NCI-H748 (cell line): Measurements from ENCODE around the gene MAGEB17.
"Not testable (repeated sequence)": the region's sequence is repeated elsewhere in the genome, so short reads cannot be mapped to it uniquely, and the experiment has no call there.

Experiments
- DNase-seq: peaks from one replicate; lab custom pipeline; 2025; ENCODE audit not compliant: unreplicated experiment; lab: John Stamatoyannopoulos, UW

MAGEB17 gene

GRCh38 chrX:16167181-16167580 lies at the start of gene MAGEB17:
Gene MAGEB17 (plus strand): TSS chrX:16167481. CDS start chrX:16170383, 2,902 bp downstream.
- DNase-seq: no peak

- no peak for DNase-seq
These were observed 47.7 kb upstream of the MAGEB17 start for GRCh38 chrX:16119353-16120220.

GRCh38 chrX:16120431-16120830 lies 46.9 kb upstream of the MAGEB17 start:
- DNase-seq: no peak

DNA sequence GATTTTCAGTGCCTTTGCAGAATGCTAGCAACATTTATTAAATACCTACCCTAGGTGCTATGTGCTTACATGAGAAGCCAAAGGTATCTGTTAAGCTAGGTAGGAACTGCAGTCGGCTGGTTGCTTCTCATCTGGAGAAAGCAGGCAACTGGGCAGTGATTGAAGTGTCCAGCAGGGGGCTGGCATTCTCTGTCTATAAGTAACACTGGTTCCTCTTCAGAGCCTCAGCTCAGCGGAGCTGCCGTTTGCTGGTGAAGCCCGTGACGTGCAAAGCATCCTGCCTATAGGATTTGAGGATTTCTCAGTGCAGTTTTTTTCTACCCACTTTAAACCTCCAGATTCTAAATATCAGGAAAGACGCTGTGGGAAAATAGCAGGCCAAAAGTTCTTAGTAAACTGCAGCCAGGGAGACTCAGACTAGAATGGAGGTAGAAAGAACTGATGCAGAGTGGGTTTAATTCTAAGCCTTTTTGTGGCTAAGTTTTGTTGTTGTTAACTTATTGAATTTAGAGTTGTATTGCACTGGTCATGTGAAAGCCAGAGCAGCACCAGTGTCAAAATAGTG lies 44.0 kb upstream of the MAGEB17 start, which contains the start of gene GRPR:
Gene GRPR (plus strand): TSS at position 344 of the 565 bp plus-strand sequence. CDS start 389 bp downstream, outside the sequence.
- DNase-seq: peak; percentile 83

GRCh38 chrX:16124201-16124600 lies 43.1 kb upstream of the MAGEB17 start:
- no peak for DNase-seq

DNA sequence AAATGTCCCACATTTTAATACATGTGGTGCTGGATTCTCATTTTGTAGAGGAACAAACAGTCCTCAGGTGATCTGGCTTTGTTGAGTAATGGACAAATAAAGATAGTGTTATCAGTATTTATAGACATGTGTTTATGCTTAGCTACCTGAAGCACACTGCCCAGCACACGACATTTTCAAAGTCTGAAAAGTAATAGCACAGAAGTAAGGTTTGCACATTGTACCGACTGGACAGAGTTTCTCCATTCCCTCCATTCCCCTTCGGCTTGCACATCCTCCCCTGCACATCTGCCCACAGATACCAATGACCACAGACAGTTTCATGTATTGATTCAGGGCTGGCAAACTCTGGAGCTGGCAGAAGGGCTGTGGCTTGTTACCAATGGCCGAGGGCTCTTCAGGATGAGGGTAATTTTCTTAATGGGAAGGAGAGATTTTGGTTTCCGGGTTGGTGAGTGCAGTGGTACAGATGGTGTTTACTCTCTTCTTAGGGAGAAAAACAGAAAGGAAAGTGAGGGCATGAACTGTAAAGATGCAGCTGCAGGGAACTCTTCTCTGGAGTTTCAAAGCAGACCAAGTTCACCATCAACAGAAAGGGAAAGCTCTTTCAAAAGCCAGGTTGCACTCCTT lies 41.6 kb upstream of the MAGEB17 start:
- DNase-seq: peak; percentile 50

DNA sequence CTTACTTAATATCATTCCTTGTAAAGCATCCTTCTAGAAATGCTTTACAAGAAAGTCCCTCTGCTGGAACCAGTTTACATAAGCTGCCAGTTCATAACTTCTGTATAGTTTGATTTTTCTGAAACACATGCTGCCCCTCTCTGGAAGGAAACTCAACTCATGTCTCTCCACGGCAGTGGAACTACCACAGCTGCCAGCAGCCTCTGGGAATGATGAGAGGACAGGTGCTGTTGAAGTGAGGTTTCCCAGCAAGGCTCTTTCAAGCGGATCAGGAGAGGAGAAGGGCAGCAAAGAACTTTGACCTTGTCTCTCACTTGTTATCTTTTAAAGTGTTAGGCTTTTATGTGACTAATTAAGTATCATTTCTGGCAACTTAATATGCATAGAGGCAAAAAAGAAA lies 36.6 kb upstream of the MAGEB17 start:
- no peak for DNase-seq

GRCh38 chrX:16134936-16135335 lies 32.3 kb upstream of the MAGEB17 start:
- no peak for DNase-seq

DNA sequence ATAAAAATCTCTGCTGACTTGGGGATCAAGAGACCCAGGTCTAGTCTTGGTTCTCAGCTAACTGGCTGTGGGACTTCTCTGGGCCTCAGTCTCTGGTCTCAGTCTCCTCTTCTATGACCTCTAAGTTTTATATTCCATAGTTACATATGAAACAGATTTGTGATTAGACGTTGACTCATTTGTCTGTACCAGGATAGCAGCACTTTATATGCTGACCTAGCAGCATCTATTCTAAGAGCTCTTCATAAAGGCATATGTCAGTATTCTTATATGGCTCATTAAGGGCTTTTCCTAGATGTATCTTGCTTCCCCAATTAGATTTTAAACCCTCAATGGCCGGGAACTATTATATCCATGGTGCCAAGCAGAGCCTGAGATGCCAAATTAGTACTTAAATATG lies 31.2 kb upstream of the MAGEB17 start:
- no peak for DNase-seq

- DNase-seq: no peak
These were observed 29.7 kb upstream of the MAGEB17 start for GRCh38 chrX:16137416-16138107.

- peak; percentile 1 for DNase-seq
These were observed 29.2 kb upstream of the MAGEB17 start for GRCh38 chrX:16138108-16138427.

GRCh38 chrX:16140448-16140847 lies 26.8 kb upstream of the MAGEB17 start:
- DNase-seq: no peak

- DNase-seq: no peak
These were observed 26.3 kb upstream of the MAGEB17 start for GRCh38 chrX:16140983-16141382.

- DNase-seq: no peak
These were observed 25.6 kb upstream of the MAGEB17 start for GRCh38 chrX:16141422-16142245.

DNA sequence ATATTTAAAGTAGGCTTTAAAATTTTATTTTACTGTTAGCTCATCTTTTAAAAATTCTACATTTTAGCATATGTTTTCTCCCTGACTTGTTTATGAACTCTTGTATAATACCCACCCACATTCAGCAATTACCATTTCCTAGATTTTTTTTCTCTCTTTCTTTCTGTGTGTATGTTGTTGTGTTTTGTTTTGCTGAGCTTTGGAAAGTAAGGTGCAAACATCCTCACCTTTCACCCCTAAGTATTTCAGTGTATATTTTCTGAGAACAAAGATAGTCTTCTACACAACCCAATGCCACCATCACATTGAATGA lies 25.1 kb upstream of the MAGEB17 start:
- DNase-seq: no peak

DNA sequence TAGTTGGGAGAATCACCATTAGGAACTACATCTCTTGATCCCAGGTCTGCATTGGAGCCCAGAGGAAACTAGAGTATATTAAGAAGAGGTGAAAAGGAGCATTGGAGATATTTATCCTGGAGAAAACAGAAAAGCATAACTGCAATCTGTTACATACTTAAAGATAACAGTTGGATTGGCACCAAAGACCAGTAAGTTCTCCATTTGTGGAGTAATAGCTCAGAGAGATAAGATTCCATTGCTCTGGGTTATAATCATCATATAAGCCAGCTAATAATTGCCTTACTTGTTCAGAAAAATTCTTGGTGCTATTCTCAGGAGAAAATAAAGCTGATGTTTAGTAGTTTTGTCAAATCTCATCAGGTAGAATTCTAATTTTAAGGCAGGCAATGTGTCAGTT lies 23.3 kb upstream of the MAGEB17 start:
- no peak for DNase-seq

DNA sequence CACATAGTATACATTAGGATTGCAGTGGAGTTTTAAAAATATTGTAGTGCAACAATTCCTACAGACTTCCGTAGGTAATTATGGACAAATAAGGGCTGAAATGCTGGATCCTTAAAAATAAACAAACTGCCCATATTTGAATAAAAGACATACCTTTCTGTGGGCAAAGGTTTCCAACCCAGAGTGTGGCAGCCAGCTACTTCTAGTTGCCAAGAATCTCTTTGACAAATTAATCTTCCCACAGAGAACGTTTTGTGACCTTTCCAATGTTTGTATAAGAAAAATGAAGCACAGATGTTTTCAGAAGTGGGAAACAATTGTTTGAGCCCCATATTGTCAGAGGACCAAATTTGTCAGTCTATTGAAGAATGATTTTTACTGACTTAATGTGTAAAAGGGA lies 22.9 kb upstream of the MAGEB17 start:
- no peak for DNase-seq

DNA sequence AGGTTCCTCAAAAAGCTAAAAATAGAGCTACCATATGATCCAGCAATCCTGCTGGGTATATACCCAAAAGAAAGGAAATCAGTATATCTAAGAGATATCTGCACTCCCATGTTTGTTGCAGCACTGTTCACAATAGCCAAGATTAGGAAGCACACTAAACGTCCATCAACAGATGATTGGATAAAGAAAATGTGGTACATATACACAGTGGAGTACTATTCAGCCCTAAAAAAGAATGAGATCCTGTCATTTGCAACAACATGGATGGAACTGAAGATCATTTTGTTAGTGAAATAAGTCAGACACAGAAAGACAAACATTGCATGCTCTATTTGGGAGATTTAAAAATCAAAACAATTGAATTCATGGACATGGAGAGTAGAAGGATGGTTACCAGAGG lies 22.2 kb upstream of the MAGEB17 start:
- DNase-seq: not testable (repeated sequence)

- no peak for DNase-seq
These were observed 21.6 kb upstream of the MAGEB17 start for GRCh38 chrX:16145656-16146055.

DNA sequence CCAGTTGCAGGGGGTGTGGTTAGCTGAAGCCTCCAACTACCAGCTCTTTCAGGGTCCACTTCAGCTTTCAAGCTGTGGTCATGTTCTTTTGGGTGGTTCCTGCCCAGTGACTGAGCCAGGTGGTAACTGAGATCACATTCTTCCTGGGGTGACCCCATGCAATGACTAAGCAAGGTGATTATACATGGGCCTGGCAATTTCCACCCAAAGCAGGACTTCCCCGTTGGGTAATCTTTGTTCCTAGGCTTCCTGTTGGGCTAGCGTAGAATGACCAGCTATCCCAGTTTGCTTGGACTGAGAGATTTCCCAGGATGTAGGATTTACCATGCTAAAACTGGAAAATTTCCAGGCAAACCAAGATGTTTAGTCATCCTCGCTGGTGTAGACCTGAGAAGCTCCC lies 18.4 kb upstream of the MAGEB17 start:
- no peak for DNase-seq

GRCh38 chrX:16155581-16156096 lies 11.6 kb upstream of the MAGEB17 start:
- DNase-seq: no peak
